GM12891 (cell line): Measurements from ENCODE around the gene SMR3B.

Experiments
- PAX5 ChIP-seq: IDR thresholded peaks from 2 replicates; pipeline ENCODE4 v1.6.1; 2011; ENCODE audit warnings: low read length, moderate library complexity, mild to moderate bottlenecking; ENCODE audit not compliant: insufficient read depth, severe bottlenecking
- POLR2A ChIP-seq: IDR thresholded peaks from 2 replicates; pipeline ENCODE4 v1.6.1; 2011; ENCODE audit warnings: low read depth, low read length, control low read depth
- POLR2AphosphoS5 ChIP-seq: IDR thresholded peaks from 2 replicates; pipeline ENCODE4 v1.6.1; 2011; ENCODE audit warnings: low read depth, low read length, control low read depth
- POU2F2 ChIP-seq: IDR thresholded peaks from 2 replicates; pipeline ENCODE4 v1.6.1; 2011; ENCODE audit warnings: low read depth, mild to moderate bottlenecking, control low read depth, low read length, moderate library complexity
- SPI1 ChIP-seq: IDR thresholded peaks from 2 replicates; pipeline ENCODE4 v1.6.1; 2011; ENCODE audit warnings: low read depth, low read length, control low read depth
- TAF1 ChIP-seq: IDR thresholded peaks from 2 replicates; pipeline ENCODE4 v1.6.1; 2011; ENCODE audit warnings: low read depth, low read length, control low read depth

GRCh38 chr4:70364002-70364401 lies 18.9 kb upstream of the SMR3B start:
- TF ChIP-seq POLR2AphosphoS5 (no peak), POLR2A (no peak), POU2F2 (no peak), SPI1 (peak; percentile 49), TAF1 (no peak), PAX5 (no peak)
